ENCODE results near the gene CLEC2L.

CLEC2L gene

DNA sequence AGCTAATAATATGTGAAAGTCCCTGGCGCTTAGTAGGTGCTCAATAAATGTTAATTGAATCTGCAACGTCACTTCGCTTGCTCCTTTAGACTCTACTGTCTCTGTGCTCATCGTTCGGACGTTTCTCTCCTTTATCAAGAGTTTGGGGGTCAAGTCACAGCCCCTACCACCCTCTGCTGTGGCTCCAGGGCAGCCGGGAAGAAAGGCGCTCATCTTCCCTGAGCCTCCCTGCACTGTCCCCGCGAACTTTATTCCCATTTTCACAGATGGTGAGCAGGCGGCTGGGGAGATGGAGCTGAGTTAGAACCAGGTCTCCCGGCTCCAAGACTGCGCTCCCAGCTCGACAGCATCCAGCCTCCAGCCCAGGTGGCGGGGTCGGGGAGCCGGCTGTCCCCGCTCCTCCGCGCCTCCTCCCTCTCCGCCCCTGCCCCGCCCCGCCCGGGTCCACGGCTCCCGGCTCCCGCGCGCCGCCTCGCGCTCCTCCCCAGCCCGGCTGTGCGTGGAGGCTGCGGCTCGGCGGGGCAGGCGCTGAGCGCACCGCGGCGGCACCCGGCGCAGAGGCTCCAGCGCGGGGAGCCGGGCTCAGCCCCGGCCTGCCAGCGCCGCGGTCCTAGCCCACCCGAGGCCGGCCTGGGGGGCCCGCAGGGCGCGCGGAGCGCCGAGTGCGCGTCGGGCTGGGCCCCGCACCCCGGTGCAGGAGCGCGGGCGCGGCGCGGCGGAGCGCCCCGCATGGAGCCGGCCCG lies at the start of gene CLEC2L:
TSS of gene CLEC2L (plus strand) at position 487 of the 743 bp plus-strand sequence. CDS start at position 730, 243 bp downstream.
- no peak within 1 kb of the TSS for H3K4me3 ChIP-seq (ENCODE audit: low read length)

GRCh38 chr7:139476139-139476538 lies 47.3 kb upstream of the CLEC2L start:
- H3K4me3 ChIP-seq (ENCODE audit: low read length): no peak overlapping the region
- no peak for TF ChIP-seq ZNF274 (IDR thresholded peaks at IDR 0.05; ENCODE audit: low read depth, low read length)

More for the DNA sequence above, at the start of gene CLEC2L:
- TF ChIP-seq ZNF274 (IDR thresholded peaks at IDR 0.05; ENCODE audit: low read depth, low read length): no peak

GRCh38 chr7:139476891-139477290 lies 46.6 kb upstream of the CLEC2L start:
- no peak for TF ChIP-seq ZNF274 (IDR thresholded peaks at IDR 0.05; ENCODE audit: low read depth, low read length)
- H3K4me3 ChIP-seq (ENCODE audit: low read length): no peak overlapping the region

DNA sequence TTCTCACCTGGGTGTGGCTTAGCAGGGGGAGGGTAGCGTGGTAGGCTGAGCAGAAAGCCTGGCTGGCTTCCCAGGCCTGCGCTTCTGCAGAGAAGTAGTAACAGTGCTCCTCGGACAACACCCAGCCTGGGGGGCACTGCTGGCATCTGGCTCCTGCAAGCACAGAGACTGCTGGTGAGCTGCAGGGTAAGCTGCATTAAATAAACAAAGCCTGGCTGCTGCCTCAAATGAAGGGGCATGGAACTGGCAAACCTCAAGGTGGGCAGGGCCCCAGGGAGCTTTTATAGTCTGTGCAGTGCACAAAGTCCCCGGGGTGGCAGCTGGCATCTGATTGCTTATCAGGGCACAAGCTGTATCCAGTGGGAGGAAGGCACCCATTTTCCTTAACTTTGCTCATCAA lies 43.9 kb upstream of the CLEC2L start:
- no peak for TF ChIP-seq ZNF274 (IDR thresholded peaks at IDR 0.05; ENCODE audit: low read depth, low read length)
- H3K4me3 ChIP-seq (ENCODE audit: low read length): no peak overlapping the region

- no peak overlapping the region for H3K4me3 ChIP-seq (ENCODE audit: low read length)
- TF ChIP-seq ZNF274 (IDR thresholded peaks at IDR 0.05; ENCODE audit: low read depth, low read length): no peak
Observed at GRCh38 chr7:139481364-139481763, 42.1 kb upstream of the CLEC2L start.

GRCh38 chr7:139482122-139482521 lies 41.4 kb upstream of the CLEC2L start:
- TF ChIP-seq ZNF274 (IDR thresholded peaks at IDR 0.05; ENCODE audit: low read depth, low read length): no peak
- H3K4me3 ChIP-seq (ENCODE audit: low read length): no peak overlapping the region

DNA sequence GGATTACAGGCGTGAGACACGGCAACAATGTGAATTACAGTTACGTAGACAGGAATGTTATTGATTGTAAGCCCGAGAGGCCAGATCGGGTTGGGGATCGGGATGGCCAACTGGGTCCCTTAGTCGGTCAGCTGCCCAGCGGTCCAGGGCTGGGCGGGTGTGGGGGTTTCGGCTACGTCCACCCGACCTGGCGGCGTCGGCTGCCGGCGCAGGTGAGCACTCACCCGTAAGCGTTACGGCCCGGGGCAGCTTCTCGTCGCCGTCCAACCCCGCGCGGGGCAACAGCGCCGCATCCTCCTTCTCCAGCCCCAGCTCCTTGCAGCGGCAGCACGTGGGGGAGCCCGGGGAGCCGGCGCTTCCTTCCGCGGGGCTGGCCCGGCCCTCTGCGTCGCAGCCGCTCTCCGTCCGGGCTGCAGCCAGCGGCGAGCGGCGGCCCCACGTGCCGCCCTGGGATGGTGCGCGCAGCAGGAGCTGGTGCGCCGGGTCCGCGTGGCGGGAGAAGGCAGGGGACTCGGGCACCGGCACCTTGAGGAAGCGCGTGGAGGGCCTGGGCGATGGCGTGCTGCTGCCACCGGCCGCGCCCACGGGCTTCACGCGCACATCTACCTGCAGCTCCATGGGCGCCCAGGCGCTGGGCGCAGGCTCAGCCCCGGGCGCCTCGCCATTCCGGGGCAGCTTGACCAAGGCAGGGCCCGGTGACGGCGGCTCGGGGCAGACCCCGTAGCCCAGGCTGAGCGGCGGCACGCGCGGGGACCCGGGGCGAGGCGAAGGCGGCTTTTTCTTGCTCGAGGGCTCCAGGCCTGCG lies 40.6 kb upstream of the CLEC2L start:
- TF ChIP-seq ZNF274 (IDR thresholded peaks at IDR 0.05; ENCODE audit: low read depth, low read length): no peak
- peak overlapping the region; percentile 30; the same call in 1 of the 2 replicates for H3K4me3 ChIP-seq (ENCODE audit: low read length)

DNA sequence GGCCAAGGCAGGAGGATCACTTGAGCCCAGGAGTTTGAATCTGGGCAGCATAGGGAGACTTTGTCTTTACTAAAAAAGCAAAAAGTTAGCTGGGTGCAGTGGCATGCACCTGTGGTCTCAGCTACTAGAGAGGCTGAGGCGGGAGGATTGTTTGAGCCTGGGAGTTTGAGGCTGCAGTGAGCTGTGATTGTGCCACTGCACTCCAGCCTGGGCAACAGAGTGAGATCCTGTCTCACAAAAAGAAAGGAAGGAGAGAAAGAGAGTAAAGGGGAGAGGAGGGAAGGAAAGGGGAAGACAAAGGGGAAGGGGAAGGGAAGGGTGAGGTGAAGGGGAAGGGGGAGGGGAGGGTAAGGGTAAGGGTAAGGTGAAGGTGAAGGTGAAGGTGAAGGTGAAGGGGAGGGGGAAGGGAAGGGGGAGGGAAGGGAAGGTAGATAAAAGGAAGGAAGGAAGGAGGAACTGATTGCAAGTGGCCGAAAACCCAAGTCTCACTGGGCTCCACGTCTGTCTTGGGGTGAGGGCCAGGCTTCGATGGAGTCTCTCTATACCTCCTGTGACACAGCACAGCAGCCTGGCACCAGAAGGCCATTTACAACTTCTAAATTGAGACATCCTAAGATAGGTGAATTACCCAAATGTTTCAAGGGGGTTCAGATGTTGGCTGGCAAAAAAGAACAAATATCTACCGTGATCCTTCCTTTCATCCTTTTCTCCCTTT lies 36.0 kb upstream of the CLEC2L start:
- no peak overlapping the region for H3K4me3 ChIP-seq (ENCODE audit: low read length)
- no peak for TF ChIP-seq ZNF274 (IDR thresholded peaks at IDR 0.05; ENCODE audit: low read depth, low read length)

- H3K4me3 ChIP-seq (ENCODE audit: low read length): no peak overlapping the region
- no peak for TF ChIP-seq ZNF274 (IDR thresholded peaks at IDR 0.05; ENCODE audit: low read depth, low read length)
Observed at GRCh38 chr7:139488810-139489209, 34.7 kb upstream of the CLEC2L start.

GRCh38 chr7:139490130-139490529 lies 33.4 kb upstream of the CLEC2L start:
- no peak for TF ChIP-seq ZNF274 (IDR thresholded peaks at IDR 0.05; ENCODE audit: low read depth, low read length)

GRCh38 chr7:139492293-139492692 lies 31.2 kb upstream of the CLEC2L start:
- no peak overlapping the region for H3K4me3 ChIP-seq (ENCODE audit: low read length)
- no peak for TF ChIP-seq ZNF274 (IDR thresholded peaks at IDR 0.05; ENCODE audit: low read depth, low read length)

More at GRCh38 chr7:139490130-139490529, 33.4 kb upstream of the CLEC2L start:
- H3K4me3 ChIP-seq (ENCODE audit: low read length): no peak overlapping the region

DNA sequence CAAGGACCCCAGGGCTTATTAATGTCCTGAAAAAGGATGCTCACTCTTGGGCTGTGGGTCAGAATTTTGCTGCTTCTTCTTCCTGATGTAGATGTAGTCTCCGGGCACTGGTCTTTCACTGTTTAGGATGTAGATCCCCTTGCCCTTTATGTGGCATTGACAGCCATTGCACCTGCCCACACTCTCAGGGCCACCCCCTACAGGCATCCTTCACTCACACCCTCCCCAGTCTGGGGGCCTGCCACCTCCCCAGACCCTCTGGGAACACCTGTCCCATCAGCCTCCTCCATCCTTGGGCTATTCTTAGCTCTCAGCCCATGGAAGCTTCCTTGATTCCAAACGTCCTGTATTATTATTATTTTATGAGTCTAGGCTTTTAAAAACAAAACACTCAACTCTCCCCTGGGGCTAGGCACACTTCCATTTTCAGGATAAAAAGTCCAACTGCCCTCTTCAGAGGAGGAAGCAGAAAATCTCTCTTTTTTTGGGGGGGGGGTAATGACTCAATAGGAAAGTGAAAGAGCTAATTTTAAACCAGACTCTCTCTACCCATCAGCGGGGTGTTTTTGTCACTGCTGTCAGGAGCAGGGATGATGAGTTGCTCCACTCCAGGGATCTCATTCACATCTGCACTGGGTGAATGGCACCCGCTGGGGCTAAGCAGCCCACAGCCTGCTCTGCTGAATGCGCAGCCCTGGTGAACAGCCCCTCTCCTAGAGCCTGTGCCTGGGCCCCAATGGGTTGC lies 28.5 kb upstream of the CLEC2L start:
- TF ChIP-seq ZNF274 (IDR thresholded peaks at IDR 0.05; ENCODE audit: low read depth, low read length): no peak
- peak overlapping the region; percentile 24; the same call in 1 of the 2 replicates for H3K4me3 ChIP-seq (ENCODE audit: low read length)

DNA sequence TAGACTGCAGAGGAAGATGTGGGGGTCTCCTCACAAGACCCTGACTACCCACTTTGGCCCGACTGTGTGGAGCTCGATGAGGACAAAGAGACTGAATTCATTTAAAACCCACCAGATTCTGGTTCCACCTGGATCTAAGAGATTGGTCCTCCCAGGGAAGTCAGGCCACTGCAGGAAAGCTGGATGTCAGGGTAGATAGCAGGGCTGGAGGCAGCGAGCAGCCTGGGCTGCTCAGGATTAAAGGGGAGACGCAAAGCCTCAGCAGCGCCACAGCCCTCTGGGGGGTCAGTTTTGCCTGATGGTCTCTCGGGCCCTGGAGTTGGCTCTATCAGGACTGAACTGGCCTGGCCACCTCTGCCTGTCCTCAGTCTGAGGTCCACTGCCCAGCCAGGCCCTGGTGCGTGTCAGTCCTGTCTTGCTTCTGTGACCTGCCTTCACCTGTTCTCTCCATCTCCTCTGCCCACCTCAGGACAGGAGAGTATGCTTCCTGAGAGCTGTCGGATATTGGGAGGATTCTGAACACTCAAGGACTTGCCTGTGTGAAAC lies 27.8 kb upstream of the CLEC2L start:
- TF ChIP-seq ZNF274 (IDR thresholded peaks at IDR 0.05; ENCODE audit: low read depth, low read length): no peak
- H3K4me3 ChIP-seq (ENCODE audit: low read length): no peak overlapping the region; the same call in 1 of the 2 replicates
